RWPE2 (cell line): ENCODE results near the gene INSRR.

Experiments used
- ATAC-seq: fragments of 200-7000 bp; cut with Tn5 transposase; 3 replicates; pipeline ENCODE4 v1.9.1; 2021; ENCODE audit warnings: low read depth
- DNase-seq: peaks from one replicate; pipeline ENCODE4 v3.0.0-alpha.2; 2020; ENCODE audit warnings: low spot score
- H3K27ac ChIP-seq: fragments of 450-650 bp; 2 replicates; pipeline ENCODE4 v1.5.1; 2017; ENCODE audit warnings: mild to moderate bottlenecking; ENCODE audit not compliant: poor library complexity, severe bottlenecking
- H3K27me3 ChIP-seq: fragments of 250-450 bp; sonication (Bioruptor Pico); 2 replicates; pipeline ENCODE4 v1.5.1; 2021; ENCODE audit warnings: mild to moderate bottlenecking, moderate library complexity; ENCODE audit not compliant: insufficient read depth, poor library complexity, severe bottlenecking
- H3K36me3 ChIP-seq: fragments of 250-450 bp; sonication (Bioruptor Pico); 2 replicates; pipeline ENCODE4 v1.5.1; 2020; ENCODE audit warnings: low read depth, mild to moderate bottlenecking, moderate library complexity
- H3K4me1 ChIP-seq: fragments of 250-450 bp; sonication (Bioruptor Pico); 2 replicates; pipeline ENCODE4 v1.5.1; 2021; ENCODE audit warnings: mild to moderate bottlenecking, moderate library complexity; ENCODE audit not compliant: insufficient read depth, poor library complexity, severe bottlenecking
- H3K4me3 ChIP-seq: fragments of 250-450 bp; sonication (Bioruptor Pico); 2 replicates; pipeline ENCODE4 v1.5.1; 2021; ENCODE audit warnings: mild to moderate bottlenecking, moderate library complexity; ENCODE audit not compliant: severe bottlenecking
- H3K9me3 ChIP-seq: fragments of 250-450 bp; sonication (Bioruptor Pico); 2 replicates; pipeline ENCODE4 v1.5.1; 2021; ENCODE audit warnings: mild to moderate bottlenecking, moderate library complexity; ENCODE audit not compliant: severe bottlenecking
- TF ChIP-seq, protein P1 (sequence below): fragments of 450-650 bp; IDR thresholded peaks from one replicate; pipeline ENCODE4 v1.5.1; 2017; ENCODE audit warnings: mild to moderate bottlenecking, moderate library complexity; ENCODE audit not compliant: poor library complexity, severe bottlenecking

Gene INSRR

DNA sequence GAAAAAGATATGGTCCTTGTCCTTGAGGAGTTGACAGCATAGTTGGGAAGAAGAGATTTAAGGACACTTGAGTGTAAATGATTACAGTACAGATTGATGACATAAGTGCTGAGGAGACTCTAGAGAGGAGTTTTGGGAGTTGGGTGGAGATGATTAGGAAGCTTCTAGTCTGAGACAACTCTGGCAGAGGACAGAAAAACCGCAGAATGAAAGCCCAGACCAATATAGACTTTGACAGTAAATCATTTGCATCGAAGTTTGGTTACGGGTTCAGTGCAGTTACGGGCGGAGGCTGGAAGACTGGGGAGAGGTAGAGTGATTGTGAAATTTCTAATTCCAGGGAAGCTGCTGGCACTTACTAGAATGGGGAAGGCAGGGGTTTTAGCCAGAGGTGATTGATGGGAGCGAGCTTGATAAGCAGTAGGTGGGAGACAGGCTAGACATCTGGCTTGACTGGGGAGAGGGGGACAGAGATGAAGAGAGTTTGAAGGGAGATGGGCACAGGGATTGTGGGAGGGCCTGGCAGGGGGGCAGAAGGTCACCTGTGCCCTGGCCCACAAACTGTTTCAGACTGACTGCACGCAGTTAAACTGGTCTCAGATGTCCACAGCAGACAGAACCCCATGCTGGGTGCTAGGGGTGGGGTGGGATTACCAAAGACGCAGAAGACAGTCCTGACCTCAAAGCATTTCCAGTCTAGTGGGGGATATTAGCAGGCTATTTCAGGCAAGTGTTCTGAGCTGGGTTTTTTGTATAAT is 62.4 kb downstream of the INSRR start:
- no peak overlapping the region for H3K27ac ChIP-seq
- H3K4me1 ChIP-seq = no peaks in the 10 kb centered on the region
- H3K27me3 ChIP-seq = no peaks in the 10 kb centered on the region
- ATAC-seq (no peak), DNase-seq (no peak)
- TF ChIP-seq, protein P1, sequence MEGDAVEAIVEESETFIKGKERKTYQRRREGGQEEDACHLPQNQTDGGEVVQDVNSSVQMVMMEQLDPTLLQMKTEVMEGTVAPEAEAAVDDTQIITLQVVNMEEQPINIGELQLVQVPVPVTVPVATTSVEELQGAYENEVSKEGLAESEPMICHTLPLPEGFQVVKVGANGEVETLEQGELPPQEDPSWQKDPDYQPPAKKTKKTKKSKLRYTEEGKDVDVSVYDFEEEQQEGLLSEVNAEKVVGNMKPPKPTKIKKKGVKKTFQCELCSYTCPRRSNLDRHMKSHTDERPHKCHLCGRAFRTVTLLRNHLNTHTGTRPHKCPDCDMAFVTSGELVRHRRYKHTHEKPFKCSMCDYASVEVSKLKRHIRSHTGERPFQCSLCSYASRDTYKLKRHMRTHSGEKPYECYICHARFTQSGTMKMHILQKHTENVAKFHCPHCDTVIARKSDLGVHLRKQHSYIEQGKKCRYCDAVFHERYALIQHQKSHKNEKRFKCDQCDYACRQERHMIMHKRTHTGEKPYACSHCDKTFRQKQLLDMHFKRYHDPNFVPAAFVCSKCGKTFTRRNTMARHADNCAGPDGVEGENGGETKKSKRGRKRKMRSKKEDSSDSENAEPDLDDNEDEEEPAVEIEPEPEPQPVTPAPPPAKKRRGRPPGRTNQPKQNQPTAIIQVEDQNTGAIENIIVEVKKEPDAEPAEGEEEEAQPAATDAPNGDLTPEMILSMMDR = no peak
- peaks cover 88% of the 10 kb centered on the region for H3K36me3 ChIP-seq
- no peaks in the 10 kb centered on the region for H3K9me3 ChIP-seq
- no peak overlapping the region for H3K4me3 ChIP-seq

DNA sequence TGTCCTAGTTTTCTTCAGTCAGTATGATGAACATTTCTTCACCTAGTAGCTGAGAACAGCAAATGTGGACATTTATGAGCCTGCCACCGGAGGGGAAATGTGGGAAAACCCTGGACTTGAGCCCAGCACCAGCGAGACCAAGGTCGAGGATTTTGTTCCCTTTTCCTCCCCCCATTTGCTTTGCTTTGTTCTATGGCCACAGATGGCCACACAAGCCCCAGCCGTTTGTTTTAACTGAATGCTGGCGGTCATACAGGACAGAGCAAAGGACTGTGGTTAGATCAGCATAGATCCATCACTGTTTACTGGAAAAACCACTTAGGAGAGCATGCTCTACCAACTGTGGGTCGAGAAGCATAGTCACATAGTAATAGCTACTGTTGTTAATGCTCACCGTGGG is 63.1 kb downstream of the INSRR start:
- TF ChIP-seq, protein P1 = no peak
- Histone ChIP-seq H3K4me1 (no peaks in the 10 kb centered on the region), H3K36me3 (peaks cover 94% of the 10 kb centered on the region), H3K4me3 (no peak overlapping the region), H3K27me3 (no peaks in the 10 kb centered on the region), H3K27ac (no peak overlapping the region), H3K9me3 (no peaks in the 10 kb centered on the region)
- no peak for DNase-seq
- no peak for ATAC-seq

DNA sequence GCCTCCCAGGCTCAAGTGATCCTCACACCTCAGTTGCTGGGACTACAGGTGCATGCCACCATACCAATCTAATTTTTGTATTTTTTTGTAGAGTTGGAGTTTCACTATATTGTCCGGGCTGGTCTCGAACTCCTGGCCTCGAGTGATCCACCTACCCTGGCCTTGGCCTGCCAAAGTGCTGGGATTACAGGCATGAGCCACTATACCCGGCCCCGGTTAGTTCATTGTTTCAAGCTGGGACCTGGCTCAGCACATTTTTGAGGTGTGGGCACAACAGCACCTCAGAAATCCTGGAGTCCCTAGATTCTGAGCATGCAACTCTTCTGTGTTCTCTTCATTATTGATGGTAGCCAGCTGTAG is 63.6 kb downstream of the INSRR start:
- ATAC-seq (no peak), DNase-seq (no peak)
- peaks cover 94% of the 10 kb centered on the region for H3K36me3 ChIP-seq
- H3K9me3 ChIP-seq = no peaks in the 10 kb centered on the region
- H3K4me3 ChIP-seq = no peak overlapping the region
- no peaks in the 10 kb centered on the region for H3K27me3 ChIP-seq
- TF ChIP-seq, protein P1 = no peak
- H3K27ac ChIP-seq = no peak overlapping the region
- no peaks in the 10 kb centered on the region for H3K4me1 ChIP-seq

DNA sequence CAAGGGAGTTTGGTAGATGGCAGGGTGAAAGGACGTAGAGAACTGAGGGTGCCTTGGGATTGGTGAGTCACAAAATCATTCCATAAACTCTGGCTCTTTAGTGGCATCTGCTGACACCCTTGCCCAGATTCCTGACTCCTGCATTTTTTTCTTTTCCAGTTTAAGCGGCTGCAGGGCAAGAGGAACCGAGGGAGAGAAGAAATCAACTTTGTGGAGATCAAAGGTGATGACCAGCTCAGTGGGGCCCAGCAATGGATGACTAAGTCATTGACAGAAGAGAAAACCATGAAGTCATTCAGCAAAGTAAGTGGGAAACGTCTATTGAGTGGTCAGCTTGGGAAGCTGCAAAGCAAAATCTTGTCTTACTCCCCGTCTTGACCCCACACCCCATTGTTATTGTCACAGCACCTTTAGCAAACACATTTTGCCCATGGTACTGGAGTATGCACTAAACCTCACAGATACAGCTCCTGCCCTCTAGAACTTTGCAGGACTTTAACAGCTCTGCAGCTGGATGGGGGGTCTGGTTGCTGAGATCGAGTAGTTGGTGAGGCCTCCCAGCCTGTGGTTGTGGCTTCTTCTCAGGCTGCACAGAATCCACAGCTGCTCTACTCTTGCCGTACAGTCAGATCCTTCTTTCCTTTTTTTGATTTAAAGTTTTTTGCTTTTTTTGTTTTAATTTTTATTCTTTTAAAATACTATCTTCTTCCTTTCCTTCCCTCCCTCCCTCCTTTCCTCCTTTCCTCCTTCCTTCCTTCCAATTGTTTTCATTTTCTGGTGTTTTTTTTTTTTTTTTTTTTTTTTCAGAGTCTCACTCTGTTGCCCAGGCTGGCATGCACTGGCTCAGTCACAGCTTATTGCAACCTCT is 64.2 kb downstream of the INSRR start:
- no peak for ATAC-seq
- Histone ChIP-seq H3K36me3 (peaks cover 94% of the 10 kb centered on the region), H3K27ac (no peak overlapping the region), H3K27me3 (no peaks in the 10 kb centered on the region), H3K4me3 (no peak overlapping the region), H3K9me3 (no peaks in the 10 kb centered on the region), H3K4me1 (no peaks in the 10 kb centered on the region)
- TF ChIP-seq, protein P1 = no peak
- DNase-seq = no peak
